Kidney glomerular epithelial cell (primary cell): ENCODE measurements around the gene GBP3.
"Not testable (repeated sequence)": the region's sequence is repeated elsewhere in the genome, so short reads cannot be mapped to it uniquely, and the experiment has no call there.

Experiments
- DNase-seq: peaks from one replicate; lab custom pipeline; 2025; lab: John Stamatoyannopoulos, UW

Gene GBP3

DNA sequence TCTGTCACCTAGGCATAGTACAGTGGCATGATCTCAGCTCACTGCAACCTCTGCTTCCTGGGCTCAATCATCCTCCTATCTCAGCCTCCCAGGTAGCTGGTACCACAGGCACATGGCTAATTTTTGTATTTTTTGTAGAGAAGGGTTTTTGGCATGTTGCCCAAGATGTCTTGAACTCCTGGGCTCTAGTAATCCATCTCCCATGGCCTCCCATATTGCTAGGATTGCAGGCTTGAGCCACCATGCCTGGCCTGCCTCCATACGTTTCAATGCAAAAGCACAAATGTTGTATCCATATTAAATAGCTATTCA lies 17.6 kb upstream of the GBP3 start:
- no peak for DNase-seq

DNA sequence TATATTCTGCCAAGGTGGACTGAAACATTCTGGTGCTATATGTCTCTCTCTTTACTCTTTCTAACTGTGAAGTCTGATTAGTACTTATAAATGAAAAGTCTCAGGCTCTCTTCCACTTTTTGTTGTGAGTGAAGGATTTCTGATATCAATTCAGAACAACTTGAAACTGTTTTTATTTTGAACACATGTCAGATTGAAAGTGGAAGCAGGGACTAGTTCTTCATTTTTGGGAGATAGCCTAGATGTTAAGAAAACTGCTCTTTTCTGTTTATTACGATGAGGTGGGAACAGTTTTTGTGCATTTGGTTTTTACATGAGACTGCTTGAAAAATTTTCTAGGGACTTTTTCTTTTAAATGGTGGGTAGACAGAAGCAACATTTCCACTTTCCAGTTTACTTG lies 14.5 kb upstream of the GBP3 start:
- DNase-seq: no peak

DNA sequence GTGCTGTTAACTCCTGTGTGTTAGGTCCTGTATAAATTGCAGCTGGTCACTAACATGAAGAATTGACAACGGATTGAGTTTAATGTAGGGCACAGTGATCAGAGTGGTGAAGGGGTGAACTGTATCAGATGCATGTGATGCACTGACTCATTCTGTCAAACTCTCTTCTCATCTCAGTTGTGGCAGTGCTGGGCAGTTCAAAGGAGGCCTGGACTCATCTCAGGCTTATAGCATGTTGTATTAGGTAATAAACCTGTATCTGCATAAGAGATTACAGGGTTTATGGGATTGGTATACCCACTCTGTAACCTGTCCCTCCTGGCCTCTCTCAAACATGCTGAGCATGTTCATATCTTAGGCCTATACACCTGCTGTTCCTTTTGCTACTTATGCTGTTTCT lies 12.4 kb upstream of the GBP3 start:
- no peak for DNase-seq

DNA sequence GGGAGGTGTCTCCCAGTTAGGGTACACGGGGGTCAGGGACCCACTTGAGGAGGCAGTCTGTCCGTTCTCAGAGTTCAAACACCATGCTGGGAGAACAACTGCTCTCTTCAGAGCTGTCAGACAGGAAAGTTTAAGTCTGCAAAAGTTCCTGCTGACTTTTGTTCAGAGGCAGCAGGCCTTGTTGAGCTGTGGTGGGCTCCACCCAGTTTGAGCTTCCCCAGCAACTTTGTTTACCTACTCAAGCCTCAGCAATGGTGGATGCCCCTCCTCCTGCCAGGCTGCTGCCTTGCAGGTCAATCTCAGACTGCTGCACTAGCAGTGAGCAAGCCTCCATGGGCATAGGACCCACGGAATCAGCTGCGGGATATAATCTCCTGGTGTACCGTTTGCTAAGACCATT lies 11.3 kb upstream of the GBP3 start:
- not testable (repeated sequence) for DNase-seq

DNA sequence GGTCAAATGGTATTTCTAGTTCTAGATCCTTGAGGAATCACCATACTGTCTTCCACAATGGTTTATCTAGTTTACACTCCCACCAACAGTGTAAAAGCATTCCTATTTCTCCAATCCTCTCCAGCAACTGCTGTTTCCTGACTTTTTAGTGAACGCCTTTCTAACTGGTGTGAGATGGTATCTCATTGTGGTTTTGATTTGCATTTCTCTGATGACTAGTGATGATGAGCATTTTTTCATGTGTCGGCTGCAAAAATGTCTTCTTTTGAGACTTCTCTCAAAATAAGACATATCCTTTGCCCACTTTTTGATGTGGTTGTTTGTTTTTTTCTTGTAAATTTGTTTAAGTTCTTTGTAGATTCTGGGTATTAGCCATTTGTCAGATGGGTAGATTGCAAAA lies 6.4 kb upstream of the GBP3 start:
- DNase-seq: not testable (repeated sequence)

DNA sequence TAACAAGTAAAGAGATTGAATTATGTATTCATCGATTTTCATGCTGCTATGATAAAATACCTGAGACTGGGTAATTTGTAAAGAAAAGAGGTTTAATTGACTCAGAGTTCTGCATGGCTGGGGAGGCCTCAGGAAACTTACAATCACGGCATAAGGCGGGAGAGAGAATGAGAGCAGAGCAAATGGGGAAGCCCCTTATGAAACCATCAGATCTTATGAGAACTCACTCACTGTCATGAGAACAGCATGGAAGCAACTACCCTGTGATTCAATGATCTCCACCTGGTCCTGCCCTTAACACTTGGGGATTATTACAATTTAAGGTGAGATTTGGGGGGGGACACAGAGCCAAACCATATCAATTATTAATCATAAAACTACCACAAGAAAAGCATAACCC lies 3.3 kb upstream of the GBP3 start:
- DNase-seq: no peak

DNA sequence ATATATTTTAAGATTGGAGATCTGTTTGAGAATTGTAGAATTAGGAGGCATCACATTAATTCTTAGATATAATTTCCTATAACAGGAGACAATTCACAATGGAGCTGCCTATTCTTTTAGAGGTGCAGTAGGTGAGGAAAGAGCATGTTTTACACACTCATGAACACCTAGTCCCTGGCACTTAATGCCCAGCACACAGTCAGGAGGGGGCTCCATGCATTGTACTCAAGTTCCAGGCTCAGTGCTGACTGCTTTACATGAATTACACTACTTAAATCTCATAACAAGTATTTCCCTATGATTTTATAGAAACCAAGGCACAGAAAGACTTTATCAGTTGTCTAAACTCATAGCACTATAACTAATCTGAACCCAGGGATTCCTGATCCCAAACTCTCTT lies 360 bp upstream of the GBP3 start:
- DNase-seq: peak; percentile 60

DNA sequence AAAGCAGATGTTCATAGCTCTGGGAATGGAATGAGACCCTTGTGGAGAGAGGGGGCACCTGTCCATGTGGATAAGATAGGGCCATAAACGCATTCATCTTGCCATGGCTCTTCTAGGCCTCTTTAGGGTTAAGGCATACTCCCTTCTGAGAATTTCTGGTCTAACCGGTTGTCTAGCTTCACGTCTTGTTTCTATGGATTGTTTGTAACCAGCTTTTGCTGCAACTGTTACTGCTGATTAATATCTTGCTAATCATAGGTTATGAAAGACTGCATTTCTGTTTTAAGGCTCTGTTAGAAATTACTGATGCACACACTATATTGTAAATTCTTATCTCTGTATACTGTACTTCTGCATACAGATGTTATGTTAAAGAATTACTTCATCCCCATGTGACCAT lies 4.3 kb downstream of the GBP3 start:
- not testable (repeated sequence) for DNase-seq

DNA sequence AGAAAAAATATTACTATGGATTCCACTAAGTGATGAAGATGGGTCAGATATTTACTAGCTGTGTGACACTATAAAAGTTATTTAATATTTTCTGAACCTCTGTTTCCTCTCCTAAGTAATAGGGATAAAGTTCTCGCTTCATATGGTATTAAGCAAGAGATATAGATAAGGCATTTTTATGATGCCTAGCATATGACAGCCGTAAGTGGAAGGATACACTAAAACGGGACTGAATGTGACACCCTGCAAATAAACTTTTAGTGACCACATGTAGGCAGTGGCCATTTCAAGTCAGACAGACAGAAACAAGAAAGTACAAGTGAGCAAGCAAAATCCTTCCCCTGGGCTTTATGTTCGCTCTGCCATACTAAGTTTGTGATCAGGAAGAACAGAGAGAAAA lies 14.2 kb downstream of the GBP3 start:
- no peak for DNase-seq

DNA sequence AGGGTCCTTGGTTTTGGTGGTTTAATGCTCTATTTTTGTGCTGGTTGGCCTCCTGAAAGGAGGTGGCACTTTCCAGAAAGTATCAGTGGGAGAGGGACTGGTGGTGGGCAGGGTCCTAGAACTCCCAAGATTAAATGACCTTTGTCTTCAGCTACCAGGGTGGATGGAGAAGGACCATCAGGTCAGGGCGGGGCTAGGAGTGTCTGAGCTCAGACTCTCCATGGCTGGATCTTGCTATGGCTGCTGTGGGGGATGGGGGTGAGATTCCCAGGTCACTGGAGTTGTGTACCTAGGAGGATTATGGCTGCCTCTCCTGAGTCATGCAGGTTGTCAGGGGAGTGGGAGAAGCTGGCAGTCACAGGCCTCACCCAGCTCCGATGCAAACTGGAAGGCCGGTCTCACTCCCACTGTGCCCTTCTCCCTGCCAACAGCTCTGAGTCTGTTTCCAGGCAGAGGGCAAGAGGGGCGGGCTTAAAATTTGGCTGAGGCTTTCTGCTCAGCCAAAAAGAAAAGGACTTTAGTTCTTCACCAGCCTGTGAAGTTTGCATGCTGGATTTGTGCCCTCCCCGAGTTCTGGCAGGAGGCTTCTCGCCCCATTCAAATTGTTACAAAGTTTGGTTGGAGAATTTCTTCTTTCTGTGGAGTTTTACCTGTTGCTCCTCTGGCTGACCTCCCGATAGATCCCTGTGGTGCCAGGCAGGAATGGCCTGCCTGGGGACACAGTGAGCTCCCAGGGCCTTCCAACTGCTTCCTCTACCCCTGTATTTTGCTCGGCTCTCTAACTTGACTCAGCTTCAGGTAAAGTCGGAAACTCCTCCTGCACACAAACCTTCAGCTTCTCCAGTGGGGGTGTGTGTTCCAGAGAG lies 17.1 kb downstream of the GBP3 start:
- DNase-seq: no peak

DNA sequence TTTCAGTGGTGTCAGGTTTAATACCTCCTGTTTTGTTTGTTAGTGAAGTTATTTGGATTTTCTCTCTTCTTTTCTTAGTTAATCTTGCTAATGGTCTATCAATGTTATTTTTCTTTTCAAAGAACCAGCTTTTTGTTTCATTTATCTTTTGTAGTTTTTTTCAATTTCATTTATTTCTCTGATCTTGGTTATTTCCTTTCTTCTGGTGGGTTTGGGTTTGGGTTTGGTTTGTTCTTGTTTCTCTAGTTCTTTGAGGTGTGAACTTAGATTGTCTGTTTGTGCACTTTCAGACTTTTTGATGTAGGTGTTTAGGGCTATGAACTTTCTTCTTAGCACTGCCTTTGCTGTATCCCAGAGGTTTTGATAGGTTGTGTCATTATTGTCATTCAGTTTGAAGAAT lies 20.5 kb downstream of the GBP3 start:
- not testable (repeated sequence) for DNase-seq

DNA sequence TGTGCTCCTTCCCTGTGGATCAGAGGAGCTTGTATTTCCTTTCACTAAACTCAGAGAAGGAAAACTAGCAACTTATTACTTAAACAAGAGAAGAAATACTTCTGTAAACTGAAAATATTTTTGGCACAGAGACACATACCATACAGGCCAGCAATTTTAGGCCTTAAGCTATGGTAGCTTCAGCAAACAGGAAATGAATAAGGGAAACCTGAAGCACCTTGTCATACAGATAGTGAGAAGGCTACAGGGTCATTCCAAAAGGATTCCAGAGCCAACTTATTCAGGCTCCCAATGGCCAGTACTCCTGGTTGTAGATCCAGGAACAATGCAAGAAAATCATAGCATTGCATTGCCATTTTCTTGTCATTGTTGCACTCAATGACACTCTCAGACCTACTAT lies 21.2 kb downstream of the GBP3 start:
- no peak for DNase-seq

DNA sequence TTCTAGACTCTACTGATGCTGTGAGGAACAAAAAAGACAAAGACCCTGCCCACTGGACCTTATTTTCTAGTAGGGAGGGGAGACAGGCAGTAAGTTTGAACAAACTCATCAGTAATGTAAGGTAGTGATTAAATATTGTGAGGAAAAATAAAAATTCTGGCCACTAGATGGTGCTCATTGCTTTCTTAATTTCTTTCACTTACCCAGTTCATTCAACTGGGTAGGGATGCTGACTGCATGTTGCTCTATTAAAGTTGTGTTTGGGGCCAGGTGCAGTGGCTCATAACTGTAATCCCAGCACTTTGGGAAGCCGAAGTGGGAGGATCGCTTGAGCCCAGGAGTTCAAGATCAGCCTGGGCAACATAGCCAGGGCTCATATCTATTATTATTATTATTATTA lies 23.9 kb downstream of the GBP3 start:
- peak; percentile 56 for DNase-seq

DNA sequence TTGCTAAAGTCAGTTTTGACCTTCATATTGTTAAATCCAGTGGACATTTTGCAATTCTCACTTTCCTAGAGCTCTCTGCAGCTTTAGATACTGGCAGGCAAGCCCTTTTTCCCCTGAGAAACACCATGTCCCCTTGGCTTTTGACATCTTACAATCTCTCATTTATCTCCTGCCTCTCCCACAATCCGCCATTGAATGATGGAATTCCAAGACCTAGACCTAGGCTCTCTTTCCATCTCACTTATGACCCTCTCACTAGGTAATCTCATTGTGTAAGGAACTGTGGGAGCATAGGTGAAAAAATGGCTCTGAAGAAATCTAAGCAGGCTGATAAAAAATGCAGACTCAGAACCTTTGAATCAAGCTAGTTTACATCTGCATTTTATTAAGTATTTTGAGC lies 32.2 kb downstream of the GBP3 start:
- no peak for DNase-seq

DNA sequence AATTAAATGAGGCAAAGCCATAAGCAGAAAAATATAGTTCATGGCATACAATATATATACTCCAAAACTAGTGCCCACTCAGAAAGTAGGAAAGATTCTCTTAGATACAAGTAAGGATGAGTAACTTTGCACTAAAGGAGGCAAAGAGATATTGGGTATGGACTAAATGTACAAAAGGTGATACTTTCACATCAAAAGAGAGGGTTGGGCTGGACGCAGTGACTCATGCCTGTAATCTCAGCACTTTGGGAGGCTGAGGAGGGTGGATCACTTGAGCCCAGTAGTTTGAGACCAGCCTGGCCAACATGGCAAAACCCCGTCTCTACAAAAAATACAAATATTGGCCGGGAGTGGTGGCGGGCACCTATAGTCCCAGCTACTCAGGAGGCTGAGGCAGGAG lies 37.0 kb downstream of the GBP3 start:
- no peak for DNase-seq

DNA sequence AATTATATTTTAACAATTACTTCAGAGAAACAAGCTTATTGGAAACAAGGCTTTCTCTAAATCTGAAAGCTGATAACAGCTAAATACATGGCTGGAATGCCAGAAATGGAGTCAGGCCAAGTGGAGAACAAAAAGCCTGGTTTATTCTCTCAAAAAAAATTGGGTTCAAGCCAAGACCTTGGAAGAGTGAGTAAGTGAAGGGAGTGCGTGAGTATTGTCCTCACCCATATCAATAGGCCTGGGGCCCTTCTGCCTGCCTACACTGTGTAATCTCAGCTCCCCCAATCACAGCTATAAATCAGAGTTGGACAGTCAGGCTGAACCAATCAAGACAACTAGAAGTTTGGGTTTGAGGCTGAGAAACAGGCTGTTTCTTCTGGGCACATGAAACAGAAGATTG lies 37.6 kb downstream of the GBP3 start:
- peak; percentile 53 for DNase-seq

DNA sequence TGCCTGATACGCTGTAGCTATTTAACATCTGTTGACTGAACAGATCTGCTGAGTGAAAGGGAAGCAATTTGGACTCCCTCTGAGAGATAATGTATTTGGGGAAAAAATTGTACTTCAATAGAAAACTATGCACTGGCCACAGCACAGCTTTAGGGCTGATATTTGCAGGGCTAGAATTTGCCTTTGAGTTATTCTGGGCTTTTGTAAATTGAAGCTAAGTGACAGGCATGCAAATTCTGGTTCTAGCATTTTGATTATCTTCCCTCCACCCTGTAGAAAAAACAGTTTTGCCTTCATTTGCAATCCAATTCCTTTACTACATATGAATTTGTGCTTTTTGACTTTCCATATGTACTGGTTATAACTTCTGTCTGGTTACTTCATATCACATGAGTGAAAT lies 38.1 kb downstream of the GBP3 start:
- DNase-seq: no peak

DNA sequence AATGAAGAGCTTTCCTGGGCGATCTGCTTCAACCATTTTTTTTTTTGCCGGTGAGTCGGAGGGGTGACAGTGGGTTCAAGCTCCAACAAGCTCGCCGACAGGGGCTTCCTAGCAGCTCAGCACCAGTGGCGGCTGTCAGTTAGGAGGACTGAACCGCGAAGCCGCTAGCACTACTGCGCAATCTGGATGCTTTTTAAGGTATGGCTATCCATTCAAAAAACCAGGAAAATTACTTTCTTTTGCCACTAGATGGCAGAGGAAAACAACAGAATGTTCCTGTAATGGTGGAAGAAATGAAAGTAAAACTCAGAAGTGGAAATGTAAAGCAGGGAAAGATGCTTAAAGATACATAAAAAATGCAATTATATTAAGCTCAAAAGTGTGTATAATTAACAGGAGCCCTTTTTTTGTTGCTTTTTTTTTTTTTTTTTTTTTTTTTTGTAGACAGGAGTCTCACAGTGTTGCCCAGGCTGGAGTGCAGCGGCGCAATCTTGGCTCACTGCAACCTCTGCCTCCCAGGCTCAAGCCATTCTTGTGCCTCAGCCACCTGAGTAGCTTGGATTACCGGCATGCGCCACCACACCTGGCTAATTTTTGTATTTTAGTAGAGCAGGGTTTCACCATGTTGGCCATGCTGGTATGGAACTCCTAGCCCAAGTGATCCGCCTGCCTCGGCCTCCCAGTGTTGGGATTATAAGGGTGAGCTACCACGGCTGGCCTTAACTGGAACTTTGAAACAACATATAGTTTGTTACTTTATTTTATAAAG lies 38.7 kb downstream of the GBP3 start:
- peak; percentile 31 for DNase-seq

DNA sequence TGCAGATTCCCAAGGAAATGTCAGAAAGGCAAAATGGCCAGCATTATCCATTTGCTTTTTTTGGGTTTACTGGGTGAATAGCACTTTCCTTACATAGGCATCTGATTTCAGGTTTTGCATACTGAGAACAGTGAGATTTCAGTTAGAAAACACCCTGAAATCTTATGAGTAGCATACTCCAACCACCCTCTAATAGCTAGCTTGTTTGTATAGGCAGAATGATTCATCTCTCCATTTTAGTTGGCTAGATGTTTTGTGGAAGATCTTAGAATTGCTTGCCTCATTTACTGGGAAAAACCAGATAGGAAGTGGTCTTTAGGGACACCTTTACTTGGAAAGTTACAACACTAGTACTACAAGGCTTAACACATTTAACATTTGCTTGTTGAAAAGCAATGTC lies 40.6 kb downstream of the GBP3 start:
- DNase-seq: peak; percentile 10

DNA sequence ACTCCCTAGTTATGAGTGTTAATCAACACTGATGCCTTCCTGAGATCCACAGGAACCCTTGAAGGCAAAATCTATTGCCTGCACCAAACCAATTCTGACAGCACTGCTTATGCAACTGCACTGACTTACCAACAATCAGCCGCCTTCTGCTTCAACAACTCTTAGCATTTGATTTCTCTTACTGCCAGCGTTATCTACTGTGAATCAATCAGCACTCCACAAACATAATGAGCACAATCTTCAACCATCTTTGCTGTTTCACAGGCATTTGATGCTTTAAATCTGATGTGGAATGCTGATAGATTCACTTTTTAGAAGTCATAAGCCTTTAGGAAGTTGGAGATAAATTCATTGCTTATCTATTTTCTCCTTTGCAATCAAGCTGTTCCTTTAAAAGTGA lies 41.2 kb downstream of the GBP3 start:
- DNase-seq: not testable (repeated sequence)

DNA sequence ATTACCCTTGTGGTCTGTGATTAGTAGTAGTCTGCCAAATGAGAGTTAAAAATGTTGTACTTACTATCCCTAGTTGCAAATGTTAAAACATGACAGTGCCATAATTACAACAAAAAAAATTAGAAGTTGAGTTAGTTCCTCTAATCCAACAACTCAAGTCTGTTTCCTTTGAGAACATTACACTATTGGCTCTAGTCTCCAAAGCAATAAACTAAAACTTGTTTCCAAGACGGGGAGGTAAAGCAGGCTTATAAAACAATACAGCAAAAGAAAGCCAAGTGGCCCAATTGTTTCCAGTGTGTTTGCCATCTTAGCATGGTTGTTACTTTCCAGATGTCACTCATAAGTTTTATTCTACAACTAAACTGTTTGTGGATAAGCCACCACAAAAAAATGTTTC lies 41.8 kb downstream of the GBP3 start:
- no peak for DNase-seq

DNA sequence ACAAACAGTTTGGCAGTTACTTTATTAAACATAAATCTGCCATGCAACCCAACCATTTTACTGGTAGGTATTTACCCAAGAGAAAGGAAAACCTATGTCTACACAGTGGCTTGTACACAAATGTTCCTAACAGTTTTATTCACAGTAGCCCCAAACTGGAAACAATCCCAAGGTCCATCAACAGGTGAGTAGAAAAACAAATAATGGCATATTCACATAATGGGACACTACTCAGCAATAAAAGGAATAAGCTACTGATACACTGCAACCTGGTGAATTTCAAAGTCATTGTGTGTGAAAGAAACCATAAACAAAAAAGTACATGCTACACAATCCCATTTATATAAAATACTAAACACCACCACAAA lies 42.9 kb downstream of the GBP3 start:
- DNase-seq: no peak

DNA sequence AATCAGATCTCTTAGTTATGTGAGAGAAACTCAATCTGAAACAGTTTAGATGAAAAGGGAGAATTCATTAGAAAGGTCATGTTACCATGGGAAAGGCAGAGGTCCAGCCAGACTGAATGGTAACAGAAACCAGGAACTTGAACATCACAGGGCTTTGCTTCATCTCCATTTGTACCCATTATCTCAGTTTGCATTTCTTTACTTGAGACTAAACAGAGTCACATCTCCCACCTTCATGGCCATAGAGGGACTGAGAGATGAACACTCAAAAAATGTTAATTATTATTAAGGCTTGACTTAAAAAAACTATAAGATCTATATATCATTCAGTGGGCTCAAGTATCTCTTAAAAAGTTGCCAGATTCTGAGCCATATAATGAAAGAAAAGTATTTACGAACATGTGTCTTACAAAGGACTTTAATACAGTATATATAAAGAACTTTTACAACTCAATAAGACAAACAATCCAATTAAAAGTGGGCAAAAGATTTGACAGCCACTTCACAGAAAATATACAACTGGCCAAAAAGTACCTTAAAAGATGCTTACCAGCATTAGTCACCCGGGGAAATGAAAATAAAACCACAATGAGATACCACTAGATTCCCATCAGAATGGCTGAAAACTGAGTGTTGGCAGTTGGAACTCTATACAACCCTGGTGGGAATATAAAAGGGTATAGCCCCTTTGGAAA lies 43.5 kb downstream of the GBP3 start:
- DNase-seq: peak; percentile 18
